HFFc6 (cell line): ENCODE measurements around the gene IL1RAPL1. TPM values are rescaled to one million over a fixed set of nuclear protein-coding genes. Genes with fewer than 3 reads are reported as not detected.
"Not testable (repeated sequence)": the region's sequence is repeated elsewhere in the genome, so short reads cannot be mapped to it uniquely, and the experiment has no call there.

ENCODE experiments used
- DNase-seq: peaks from one replicate; pipeline ENCODE4 v3.0.0-alpha.2; 2018
- H3K27ac Mint-ChIP-seq: 2 replicates; pipeline ENCODE4 v1.8.0; 2020; ENCODE audit warnings: mild to moderate bottlenecking, mixed read lengths
- H3K27me3 Mint-ChIP-seq: 2 replicates; pipeline ENCODE4 v1.8.0; 2021; ENCODE audit warnings: mild to moderate bottlenecking, moderate library complexity, mixed read lengths; ENCODE audit not compliant: insufficient read depth
- H3K36me3 Mint-ChIP-seq: 2 replicates; pipeline ENCODE4 v1.8.0; 2021; ENCODE audit warnings: low read depth, mixed read lengths
- H3K4me1 Mint-ChIP-seq: 2 replicates; pipeline ENCODE4 v1.8.0; 2020; ENCODE audit warnings: low read depth, mixed read lengths
- H3K4me3 Mint-ChIP-seq: 2 replicates; pipeline ENCODE4 v1.8.0; 2020; ENCODE audit warnings: mild to moderate bottlenecking, moderate library complexity, mixed read lengths
- H3K9me3 Mint-ChIP-seq: 2 replicates; pipeline ENCODE4 v1.8.0; 2020; ENCODE audit warnings: mild to moderate bottlenecking, mixed read lengths
- CTCF ChIP-seq: fragments of 200-600 bp; sonication (generic); IDR thresholded peaks from 2 replicates; pipeline ENCODE4 v1.5.0; 2021; ENCODE audit warnings: antibody characterized with exemption, mild to moderate bottlenecking
- total RNA-seq, 6 experiments: library from RNA; stranded (reverse); fragmentation: NEBNext Ultra II Directional; extraction: Animal tissue kit (Norgen Biotek cat#: 25700); gene quantifications; 2 replicates in 1 of 6; 3 replicates in 5 of 6; pipeline ENCODE4 v1.2.3, GENCODE V29; 2021

The IL1RAPL1 gene
- total RNA-seq, 6 experiments from 2014 or later = not detected

GRCh38 chrX:28757290-28757689 lies 170.0 kb downstream of the IL1RAPL1 start:
- no peak for TF ChIP-seq CTCF
- Mint-ChIP-seq H3K27me3 (no peaks in the 10 kb centered on the region), H3K9me3 (peaks cover 14% of the 10 kb centered on the region), H3K4me1 (no peaks in the 10 kb centered on the region), H3K36me3 (no peaks in the 10 kb centered on the region), H3K27ac (no peak overlapping the region), H3K4me3 (no peak overlapping the region)
- no peak for DNase-seq

- not testable (repeated sequence) for H3K4me1 Mint-ChIP-seq, H3K27me3 Mint-ChIP-seq, H3K27ac Mint-ChIP-seq, H3K9me3 Mint-ChIP-seq, DNase-seq, H3K36me3 Mint-ChIP-seq, H3K4me3 Mint-ChIP-seq
These were observed 179.3 kb downstream of the IL1RAPL1 start for GRCh38 chrX:28766561-28766960.

GRCh38 chrX:28773807-28774206 lies 186.6 kb downstream of the IL1RAPL1 start:
- Mint-ChIP-seq H3K27ac (no peak overlapping the region), H3K4me3 (no peak overlapping the region), H3K36me3 (no peaks in the 10 kb centered on the region), H3K27me3 (no peaks in the 10 kb centered on the region), H3K4me1 (no peaks in the 10 kb centered on the region), H3K9me3 (no peaks in the 10 kb centered on the region; the same call in 1 of the 2 replicates)
- no peak for DNase-seq
- TF ChIP-seq CTCF = no peak

- no peak for DNase-seq
- H3K27me3 Mint-ChIP-seq = no peaks in the 10 kb centered on the region; the same call in 1 of the 2 replicates
- H3K36me3 Mint-ChIP-seq = no peaks in the 10 kb centered on the region
- H3K4me1 Mint-ChIP-seq = no peaks in the 10 kb centered on the region
- no peak for TF ChIP-seq CTCF
- H3K9me3 Mint-ChIP-seq = peaks cover 5% of the 10 kb centered on the region; the same call in 1 of the 2 replicates
- H3K4me3 Mint-ChIP-seq = no peak overlapping the region
- no peak overlapping the region for H3K27ac Mint-ChIP-seq
These were observed 200.0 kb downstream of the IL1RAPL1 start for GRCh38 chrX:28787206-28787605.

GRCh38 chrX:28800671-28801070 lies 213.4 kb downstream of the IL1RAPL1 start:
- H3K9me3 Mint-ChIP-seq = peaks cover 11% of the 10 kb centered on the region
- DNase-seq, H3K27me3 Mint-ChIP-seq, H3K4me3 Mint-ChIP-seq, H3K4me1 Mint-ChIP-seq, H3K27ac Mint-ChIP-seq, H3K36me3 Mint-ChIP-seq: not testable (repeated sequence)

GRCh38 chrX:28802625-28803024 lies 215.4 kb downstream of the IL1RAPL1 start:
- Mint-ChIP-seq H3K27me3 (no peaks in the 10 kb centered on the region), H3K9me3 (peaks cover 7% of the 10 kb centered on the region), H3K27ac (no peak overlapping the region), H3K4me1 (no peaks in the 10 kb centered on the region), H3K36me3 (no peaks in the 10 kb centered on the region), H3K4me3 (no peak overlapping the region)
- DNase-seq = no peak
- TF ChIP-seq CTCF = no peak

- no peak for DNase-seq
- Mint-ChIP-seq H3K4me3 (no peak overlapping the region), H3K36me3 (no peaks in the 10 kb centered on the region), H3K9me3 (no peaks in the 10 kb centered on the region), H3K27ac (no peak overlapping the region), H3K27me3 (no peaks in the 10 kb centered on the region), H3K4me1 (no peaks in the 10 kb centered on the region)
- no peak for TF ChIP-seq CTCF
These were observed 248.7 kb downstream of the IL1RAPL1 start for GRCh38 chrX:28835991-28836390.
